Prostate gland (tissue), 2 donors: ENCODE data around the gene RAD51. TPM values are rescaled to one million over a fixed set of nuclear protein-coding genes. Genes with fewer than 3 reads are reported as not detected.

Experiments
- DNase-seq: peaks from one replicate; pipeline ENCODE4 v3.0.0-alpha.2; 2019; ENCODE audit warnings: low spot score
- H3K27ac ChIP-seq, 2 donors: fragments of 200-600 bp; sonication (generic); 2 replicates each; pipeline ENCODE4 v1.5.1; 2017 to 2019
- H3K27me3 ChIP-seq: fragments of 200-600 bp; sonication (generic); replicated peaks from 2 replicates; pipeline ENCODE4 v1.5.1; 2019; ENCODE audit not compliant: insufficient read depth
- H3K36me3 ChIP-seq, 2 donors: fragments of 200-600 bp; sonication (generic); 1 replicate in 1 of 2; 2 replicates in 1 of 2; pipeline versions ENCODE4 v1.5.1 to v1.8.1; 2017 to 2019
- H3K4me1 ChIP-seq: fragments of 200-600 bp; sonication (generic); replicated peaks from 2 replicates; pipeline ENCODE4 v1.5.1; 2019
- H3K4me3 ChIP-seq, 2 donors: fragments of 200-600 bp; sonication (generic); 2 replicates each; pipeline ENCODE4 v1.5.1; 2017 to 2019
- H3K9me3 ChIP-seq: fragments of 200-600 bp; sonication (generic); 2 replicates; pipeline ENCODE4 v1.5.1; 2017
- POLR2A ChIP-seq: fragments of 450-650 bp; IDR thresholded peaks from one replicate; pipeline ENCODE4 v1.6.1; 2016; ENCODE audit warnings: antibody characterized with exemption, mild to moderate bottlenecking
- POLR2AphosphoS5 ChIP-seq: sonication (generic); formaldehyde crosslinking; IDR thresholded peaks from one replicate; pipeline ENCODE4 v1.6.1; 2017; ENCODE audit warnings: antibody characterized with exemption
- WGBS: methylation state at CpG from one replicate; pipeline ENCODE4 v1.1.5; 2018; 5-methylcytosine and 5-hydroxymethylcytosine counted together
- intact Hi-C: fragments of 100-400 bp; cut with DNase I; formaldehyde crosslinking; loops from one replicate; pipeline ENCODE4 v1.14.2; 2022
- total RNA-seq, 2 donors: library from RNA; depleted of rRNA; stranded (reverse); fragments of >200 nt; gene quantifications; one replicate each; pipeline ENCODE4 v1.1.0, GENCODE V29; 2016
- TF ChIP-seq, protein P1 (sequence below), 4 experiments: fragments of 200-600 bp in 2 of 4; fragments of 450-650 bp in 2 of 4; sonication (generic) in 2 of 4; IDR thresholded peaks; 1 replicate in 3 of 4; 2 replicates in 1 of 4; pipeline ENCODE4 v1.5.1; 2016 to 2019; ENCODE audit warnings: antibody characterized with exemption in 4 of 4, mild to moderate bottlenecking in 2 of 4, moderate library complexity in 2 of 4

Gene RAD51
- total RNA-seq, 2 donors from 2014 or later: 0.82 to 5.1 TPM

DNA sequence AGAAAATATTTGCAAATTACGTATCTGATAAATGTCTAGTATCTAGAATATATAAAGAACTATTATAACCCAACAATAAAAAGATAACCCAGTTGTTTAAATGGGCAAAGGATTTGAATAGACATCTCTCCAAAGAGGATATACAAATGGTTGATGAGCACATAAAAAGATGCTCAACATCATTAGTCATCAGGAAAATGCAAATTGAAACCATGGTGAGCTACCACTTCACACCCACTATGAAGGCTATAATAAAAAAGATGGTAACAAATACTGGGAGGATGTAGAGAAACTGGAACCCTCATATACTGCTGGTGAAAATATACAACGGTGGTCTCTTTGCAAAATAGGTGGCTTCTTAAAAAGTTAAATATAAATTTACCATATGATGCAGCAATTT lies 28.0 kb downstream of the RAD51 start:
- no peaks in the 10 kb centered on the region for H3K9me3 ChIP-seq
- 87% methylated on average over 2 of the region's 2 CpGs for WGBS
- no peaks in the 10 kb centered on the region for H3K27me3 ChIP-seq
- no peak overlapping the region for H3K4me3 ChIP-seq
- no peak overlapping the region for H3K27ac ChIP-seq
- H3K4me1 ChIP-seq: no peaks in the 10 kb centered on the region
- H3K36me3 ChIP-seq: no peaks in the 10 kb centered on the region
- TF ChIP-seq POLR2A (no peak), POLR2AphosphoS5 (no peak)
- TF ChIP-seq, protein P1, sequence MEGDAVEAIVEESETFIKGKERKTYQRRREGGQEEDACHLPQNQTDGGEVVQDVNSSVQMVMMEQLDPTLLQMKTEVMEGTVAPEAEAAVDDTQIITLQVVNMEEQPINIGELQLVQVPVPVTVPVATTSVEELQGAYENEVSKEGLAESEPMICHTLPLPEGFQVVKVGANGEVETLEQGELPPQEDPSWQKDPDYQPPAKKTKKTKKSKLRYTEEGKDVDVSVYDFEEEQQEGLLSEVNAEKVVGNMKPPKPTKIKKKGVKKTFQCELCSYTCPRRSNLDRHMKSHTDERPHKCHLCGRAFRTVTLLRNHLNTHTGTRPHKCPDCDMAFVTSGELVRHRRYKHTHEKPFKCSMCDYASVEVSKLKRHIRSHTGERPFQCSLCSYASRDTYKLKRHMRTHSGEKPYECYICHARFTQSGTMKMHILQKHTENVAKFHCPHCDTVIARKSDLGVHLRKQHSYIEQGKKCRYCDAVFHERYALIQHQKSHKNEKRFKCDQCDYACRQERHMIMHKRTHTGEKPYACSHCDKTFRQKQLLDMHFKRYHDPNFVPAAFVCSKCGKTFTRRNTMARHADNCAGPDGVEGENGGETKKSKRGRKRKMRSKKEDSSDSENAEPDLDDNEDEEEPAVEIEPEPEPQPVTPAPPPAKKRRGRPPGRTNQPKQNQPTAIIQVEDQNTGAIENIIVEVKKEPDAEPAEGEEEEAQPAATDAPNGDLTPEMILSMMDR (IDR thresholded peaks at IDR 0.05): no peak
- intact Hi-C loops: no loop called here
- DNase-seq: no peak

DNA sequence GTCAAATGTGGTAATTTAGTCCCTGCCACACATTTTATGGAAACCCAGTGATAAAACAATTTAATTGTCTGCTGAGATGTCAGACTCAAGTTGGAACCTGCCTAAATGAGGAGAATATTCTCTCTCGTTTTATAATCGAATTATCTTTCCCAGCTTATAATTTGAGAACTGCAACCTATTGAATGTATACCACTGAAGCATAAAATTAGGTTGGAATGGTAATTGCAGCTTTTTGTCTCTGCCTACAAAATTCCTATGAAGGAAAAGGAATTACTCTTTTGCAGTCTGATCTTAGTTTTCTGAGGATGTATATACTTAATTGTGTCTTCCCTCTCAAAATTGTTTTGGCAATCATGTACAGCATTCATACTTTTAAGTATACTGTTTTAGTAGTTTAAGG lies 28.9 kb downstream of the RAD51 start:
- no peaks in the 10 kb centered on the region for H3K36me3 ChIP-seq
- no peaks in the 10 kb centered on the region for H3K27me3 ChIP-seq
- 45% methylated on average over 2 of the region's 2 CpGs for WGBS
- H3K9me3 ChIP-seq: no peaks in the 10 kb centered on the region
- no peak overlapping the region for H3K27ac ChIP-seq
- intact Hi-C loops: no loop called here
- no peaks in the 10 kb centered on the region for H3K4me1 ChIP-seq
- TF ChIP-seq POLR2AphosphoS5: no peak
- TF ChIP-seq POLR2A: no peak
- TF ChIP-seq, protein P1 (IDR thresholded peaks at IDR 0.05): no peak
- H3K4me3 ChIP-seq: no peak overlapping the region
- no peak for DNase-seq

DNA sequence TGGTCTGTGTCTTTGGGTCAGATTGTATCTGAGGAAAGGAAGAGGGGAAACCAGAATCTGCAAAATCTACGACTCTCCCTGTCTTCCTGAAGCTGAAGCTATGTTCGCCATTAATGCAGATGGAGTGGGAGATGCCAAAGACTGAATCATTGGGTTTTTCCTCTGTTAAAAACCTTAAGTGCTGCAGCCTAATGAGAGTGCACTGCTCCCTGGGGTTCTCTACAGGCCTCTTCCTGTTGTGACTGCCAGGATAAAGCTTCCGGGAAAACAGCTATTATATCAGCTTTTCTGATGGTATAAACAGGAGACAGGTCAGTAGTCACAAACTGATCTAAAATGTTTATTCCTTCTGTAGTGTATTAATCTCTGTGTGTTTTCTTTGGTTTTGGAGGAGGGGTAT lies 36.1 kb downstream of the RAD51 start:
- intact Hi-C loops: no loop called here
- H3K4me3 ChIP-seq: no peak overlapping the region
- no peaks in the 10 kb centered on the region for H3K36me3 ChIP-seq
- TF ChIP-seq POLR2AphosphoS5: no peak
- no peak for TF ChIP-seq POLR2A
- H3K4me1 ChIP-seq: no peaks in the 10 kb centered on the region
- H3K27me3 ChIP-seq: no peaks in the 10 kb centered on the region
- no peak for DNase-seq
- WGBS: 82% methylated on average over 3 of the region's 3 CpGs
- no peaks in the 10 kb centered on the region for H3K9me3 ChIP-seq
- H3K27ac ChIP-seq: no peak overlapping the region

DNA sequence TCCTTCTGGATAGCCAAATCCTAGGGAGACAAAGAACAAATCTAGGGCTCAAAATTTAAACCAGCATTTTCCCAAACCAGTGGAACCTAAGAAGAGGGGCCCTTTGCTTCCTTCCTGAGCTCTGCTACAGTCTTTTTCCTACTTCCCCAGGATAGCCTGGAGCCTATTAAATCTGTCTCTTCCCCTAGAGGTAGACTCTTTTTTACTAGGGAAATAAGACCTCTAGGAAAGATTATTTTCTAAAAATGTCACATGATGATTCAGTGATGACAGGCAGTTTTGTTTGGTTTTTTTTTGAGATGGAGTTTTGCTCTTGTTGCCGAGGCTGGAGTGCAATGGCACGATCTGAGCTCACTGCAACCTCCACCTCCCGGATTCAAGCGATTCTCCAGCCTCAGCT lies 41.6 kb downstream of the RAD51 start:
- intact Hi-C loops: no loop called here
- Histone ChIP-seq H3K4me3 (no peak overlapping the region), H3K27ac (peak overlapping the region; percentile 39 to 68), H3K9me3 (no peaks in the 10 kb centered on the region), H3K4me1 (peaks cover 5% of the 10 kb centered on the region), H3K27me3 (no peaks in the 10 kb centered on the region), H3K36me3 (no peaks in the 10 kb centered on the region)
- TF ChIP-seq POLR2AphosphoS5 (no peak), POLR2A (no peak)
- TF ChIP-seq, protein P1 (IDR thresholded peaks at IDR 0.05): no peak
- WGBS: 87% methylated on average over 4 of the region's 4 CpGs
- no peak for DNase-seq

DNA sequence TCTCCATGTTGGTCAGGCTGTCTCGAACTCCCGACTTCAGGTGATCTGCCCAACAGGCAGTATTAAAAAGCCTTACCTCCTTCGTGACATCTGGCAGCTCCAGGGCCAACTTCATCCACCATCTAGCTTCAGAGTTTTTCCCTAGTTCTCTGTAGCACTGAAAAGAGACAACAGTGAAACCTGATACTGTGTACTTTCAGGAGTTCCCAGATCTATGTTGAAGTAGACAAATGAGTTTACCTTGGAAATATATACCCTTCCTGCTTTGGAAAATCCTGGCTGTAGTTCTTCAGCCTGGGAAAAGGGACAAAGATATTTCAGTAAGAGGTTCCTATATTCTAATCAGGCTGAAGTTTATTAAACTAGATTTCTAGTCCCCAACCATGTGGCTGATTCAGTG lies 42.1 kb downstream of the RAD51 start:
- WGBS: 64% methylated on average over 3 of the region's 3 CpGs
- TF ChIP-seq, protein P1 (IDR thresholded peaks at IDR 0.05): no peak
- TF ChIP-seq POLR2AphosphoS5 (peak; percentile 77), POLR2A (no peak)

More for the DNA sequence above, 42.1 kb downstream of the RAD51 start:
- Histone ChIP-seq H3K9me3 (no peaks in the 10 kb centered on the region), H3K27me3 (no peaks in the 10 kb centered on the region), H3K4me3 (no peak overlapping the region), H3K27ac (peak overlapping the region; percentile 39 to 68), H3K36me3 (no peaks in the 10 kb centered on the region), H3K4me1 (peaks cover 5% of the 10 kb centered on the region)
- intact Hi-C loops: no loop called here
- DNase-seq: peak; percentile 19
